Adrenal gland (tissue), 12 donors: ENCODE measurements around the gene ADARB2. TPM values are rescaled to one million over a fixed set of nuclear protein-coding genes. Genes with fewer than 3 reads are reported as not detected.

Source experiments
- DNase-seq, 7 donors: peaks; one replicate each; pipeline ENCODE4 v3.0.0-alpha.2; 2019 to 2020
- H3K27ac ChIP-seq, 5 donors: fragments of 200-600 bp; sonication (generic) in 4 of 5; 1 replicate in 3 of 5; 2 replicates in 2 of 5; pipeline versions ENCODE4 v1.5.1 to v1.8.0; 2016 to 2020; ENCODE audit warnings: mild to moderate bottlenecking in 1 of 5
- H3K27me3 ChIP-seq: fragments of 200-600 bp; 2 replicates; pipeline ENCODE4 v1.8.0; 2021
- H3K36me3 ChIP-seq, 2 donors: fragments of 200-600 bp; replicated peaks in 1 of 2; 1 replicate in 1 of 2; 2 replicates in 1 of 2; pipeline versions ENCODE4 v1.5.1 to v1.8.0; 2018 to 2022
- H3K4me1 ChIP-seq, 2 donors: fragments of 200-600 bp; replicated peaks in 1 of 2; 1 replicate in 1 of 2; 2 replicates in 1 of 2; pipeline versions ENCODE4 v1.5.1 to v1.8.0; 2018 to 2021
- H3K4me3 ChIP-seq, 4 donors: fragments of 200-600 bp; sonication (generic) in 3 of 4; one replicate each; pipeline ENCODE4 v1.5.1; 2016 to 2018
- H3K9me3 ChIP-seq, 3 donors: fragments of 200-600 bp; sonication (generic) in 1 of 3; replicated peaks in 1 of 3; 1 replicate in 2 of 3; 2 replicates in 1 of 3; pipeline versions ENCODE4 v1.5.1 to v1.8.0; 2016 to 2021
- CTCF ChIP-seq, 6 experiments: fragments of 450-650 bp in 4 of 6; fragments of 200-600 bp in 2 of 6; sonication (generic) in 1 of 6; IDR thresholded peaks; 1 replicate in 5 of 6; 2 replicates in 1 of 6; pipeline versions ENCODE4 v1.5.1 to v1.8.0; 2016 to 2021; ENCODE audit warnings: antibody characterized with exemption in 6 of 6, mild to moderate bottlenecking in 2 of 6, moderate library complexity in 1 of 6
- POLR2A ChIP-seq, 2 donors: fragments of 450-650 bp; IDR thresholded peaks; one replicate each; pipeline ENCODE4 v1.6.1; 2017; ENCODE audit warnings: antibody characterized with exemption in 2 of 2, mild to moderate bottlenecking in 2 of 2, moderate library complexity in 1 of 2
- WGBS, 4 donors: extraction: QIAGEN DNeasy Blood & Tissue Kit in 2 of 4; methylation state at CpG; one replicate each; pipeline versions ENCODE4 v1.1.5 to v1.1.7; 2013 to 2017; 5-methylcytosine and 5-hydroxymethylcytosine counted together
- intact Hi-C, 2 donors: fragments of 100-400 bp; cut with DNase I; formaldehyde crosslinking; loops; one replicate each; pipeline versions ENCODE4 v1.14.1 to v1.15.0; 2022 to 2023
- polyA plus RNA-seq, 3 donors: library from polyadenylated mRNA; stranded (reverse); fragments of 200-250 nt in 2 of 3; fragments of 350-450 nt in 1 of 3; fragmentation: Illumina TruSeq in 1 of 3; extraction: RNeasy Lipid Tissue Mini Kit (QIAGEN cat#74804) in 1 of 3; gene quantifications; one replicate each; pipeline ENCODE4 v1.2.3, GENCODE V29; 2013 to 2014
- total RNA-seq, 9 donors: library from RNA; depleted of rRNA in 4 of 9; stranded (reverse); fragments of >200 nt in 4 of 9; fragments of 120-200 nt in 1 of 9; fragmentation: NEBNext Ultra II Directional in 1 of 9; extraction: Animal tissue kit (Norgen Biotek cat#: 25700) in 1 of 9; gene quantifications; one replicate each; pipeline versions ENCODE4 v1.1.0 to v1.2.4, GENCODE V29; 2013 to 2023
- donor health status: healthy with polysubstance abuse.
- donor health status: Bipolar disorder and iron deficiency.
- donor health status: DM: yes; HTN: yes; CAD: no.
- donor health status: DM: no; HTN: no; CAD: no.
- donor health status: DM: no; HTN: no; CAD: no.
- donor health status: DM: yes; HTN: yes; CAD: no.

The ADARB2 gene
- total and polyA plus RNA-seq, 12 donors = 0.14 to 3.1 (median 0.91) TPM

- Histone ChIP-seq H3K27ac (no peak overlapping the region), H3K36me3 (no peaks in the 10 kb centered on the region), H3K9me3 (no peaks in the 10 kb centered on the region), H3K4me3 (no peak overlapping the region), H3K27me3 (no peaks in the 10 kb centered on the region), H3K4me1 (no peaks in the 10 kb centered on the region)
- DNase-seq = no peak
- no peak for TF ChIP-seq CTCF (IDR thresholded peaks at IDR 0.05)
- no peak for TF ChIP-seq POLR2A (IDR thresholded peaks at IDR 0.05)
- 68 to 79% (median 76%) methylated on average over 7 of the region's 7 CpGs for WGBS, 4 donors
- intact Hi-C loops = no loop called here
These were observed 187.1 kb downstream of the ADARB2 start for GRCh38 chr10:1550291-1550595.

GRCh38 chr10:1549591-1550290 is 187.6 kb downstream of the ADARB2 start:
- no peaks in the 10 kb centered on the region for H3K9me3 ChIP-seq
- H3K4me3 ChIP-seq = no peak overlapping the region
- H3K27ac ChIP-seq = no peak overlapping the region
- H3K36me3 ChIP-seq = no peaks in the 10 kb centered on the region
- TF ChIP-seq POLR2A (IDR thresholded peaks at IDR 0.05) = no peak
- no peak for TF ChIP-seq CTCF (IDR thresholded peaks at IDR 0.05)
- DNase-seq = no peak
- H3K4me1 ChIP-seq = no peaks in the 10 kb centered on the region
- intact Hi-C loops = no loop called here
- H3K27me3 ChIP-seq = no peaks in the 10 kb centered on the region
- 72 to 77% (median 73%) methylated on average over 13 to 17 of the region's 17 CpGs for WGBS, 4 donors

- no peaks in the 10 kb centered on the region for H3K4me1 ChIP-seq
- no peaks in the 10 kb centered on the region for H3K27me3 ChIP-seq
- intact Hi-C loops = no loop called here
- H3K36me3 ChIP-seq = no peaks in the 10 kb centered on the region
- DNase-seq = no peak
- no peak overlapping the region for H3K4me3 ChIP-seq
- no peaks in the 10 kb centered on the region for H3K9me3 ChIP-seq
- 77 to 89% (median 87%) methylated on average over 7 of the region's 7 CpGs for WGBS, 4 donors
- no peak overlapping the region for H3K27ac ChIP-seq
- TF ChIP-seq POLR2A (IDR thresholded peaks at IDR 0.05) (no peak), CTCF (IDR thresholded peaks at IDR 0.05) (no peak)
These were observed 188.7 kb downstream of the ADARB2 start for GRCh38 chr10:1548596-1548995.

GRCh38 chr10:1548146-1548545 is 189.2 kb downstream of the ADARB2 start:
- Histone ChIP-seq H3K36me3 (no peaks in the 10 kb centered on the region), H3K4me3 (no peak overlapping the region), H3K27me3 (no peaks in the 10 kb centered on the region), H3K27ac (no peak overlapping the region), H3K4me1 (no peaks in the 10 kb centered on the region), H3K9me3 (no peaks in the 10 kb centered on the region)
- TF ChIP-seq POLR2A (IDR thresholded peaks at IDR 0.05) (no peak), CTCF (IDR thresholded peaks at IDR 0.05) (no peak)
- intact Hi-C loops = no loop called here
- DNase-seq = no peak
- 82 to 88% (median 86%) methylated on average over 7 of the region's 7 CpGs for WGBS, 4 donors
